Stimulated activated CD8-positive, alpha-beta memory T cell treated with anti-CD3 and anti-CD28 coated beads, Interleukin-15, amount 100 ng/mL, for 24 hours (primary cell): ENCODE data around the gene CDKN2B.

Source experiments
- DNase-seq: peaks from one replicate; pipeline ENCODE4 v3.0.0-alpha.2; 2020; ENCODE audit warnings: low read depth

CDKN2B gene

GRCh38 chr9:21993893-21994555, 15.1 kb downstream of the CDKN2B start, which contains the start of gene CDKN2A:
TSS of gene CDKN2A (minus strand) at chr9:21994392.
- DNase-seq: no peak

- no peak for DNase-seq
These were observed 16.1 kb downstream of the CDKN2B start for GRCh38 chr9:21993007-21993406.

GRCh38 chr9:21991072-21991959, 17.8 kb downstream of the CDKN2B start:
- DNase-seq: no peak

- no peak for DNase-seq
These were observed 19.5 kb downstream of the CDKN2B start for GRCh38 chr9:21989440-21990189.

GRCh38 chr9:21988056-21988990, 20.8 kb downstream of the CDKN2B start:
- no peak for DNase-seq

- no peak for DNase-seq
These were observed 23.0 kb downstream of the CDKN2B start for GRCh38 chr9:21985964-21986667.

GRCh38 chr9:21984101-21984500, 25.0 kb downstream of the CDKN2B start:
- DNase-seq: no peak

GRCh38 chr9:21983561-21983935, 25.6 kb downstream of the CDKN2B start:
- no peak for DNase-seq

- DNase-seq: no peak
These were observed 26.1 kb downstream of the CDKN2B start for GRCh38 chr9:21982861-21983560.

GRCh38 chr9:21982391-21982790, 26.7 kb downstream of the CDKN2B start:
- no peak for DNase-seq

- no peak for DNase-seq
These were observed 32.7 kb downstream of the CDKN2B start for GRCh38 chr9:21976334-21976875.

- DNase-seq: no peak
These were observed 34.2 kb downstream of the CDKN2B start for GRCh38 chr9:21974722-21975409.

- no peak for DNase-seq
These were observed 34.8 kb downstream of the CDKN2B start for GRCh38 chr9:21974343-21974721.

GRCh38 chr9:21972361-21972760, 36.7 kb downstream of the CDKN2B start:
- DNase-seq: no peak

- no peak for DNase-seq
These were observed 38.1 kb downstream of the CDKN2B start for GRCh38 chr9:21970800-21971640.

GRCh38 chr9:21969951-21970799, 38.9 kb downstream of the CDKN2B start:
- no peak for DNase-seq
